Large intestine (tissue), 3 donors: ENCODE measurements around the gene CDC123. TPM values are rescaled to one million over a fixed set of nuclear protein-coding genes. Genes with fewer than 3 reads are reported as not detected.
A peak's percentile ranks its signal among the peaks of the same experiment; 100 is the strongest.
"Not testable (repeated sequence)": the region's sequence is repeated elsewhere in the genome, so short reads cannot be mapped to it uniquely, and the experiment has no call there.

Experiments used
- DNase-seq, 2 donors: peaks; one replicate each; pipeline versions ENCODE4 v3.0.0 to v3.0.0-alpha.2; 2013
- H3K27ac ChIP-seq: one replicate; pipeline ENCODE4 v1.5.1; 2013; ENCODE audit warnings: low read length
- H3K27me3 ChIP-seq: 2 replicates; pipeline ENCODE4 v1.6.1; 2013; ENCODE audit warnings: low read length; ENCODE audit not compliant: control insufficient read depth, insufficient read depth
- H3K36me3 ChIP-seq: 2 replicates; pipeline ENCODE4 v1.6.1; 2013; ENCODE audit warnings: low read length; ENCODE audit not compliant: control insufficient read depth, insufficient read depth
- H3K4me1 ChIP-seq: one replicate; pipeline ENCODE4 v1.6.1; 2013; ENCODE audit warnings: low read length; ENCODE audit not compliant: control insufficient read depth, insufficient read depth
- H3K4me3 ChIP-seq: one replicate; pipeline ENCODE4 v1.5.1; 2013; ENCODE audit warnings: low read length
- H3K9me3 ChIP-seq: one replicate; pipeline ENCODE4 v1.6.1; 2013; ENCODE audit warnings: mild to moderate bottlenecking, low read depth, low read length, moderate library complexity; ENCODE audit not compliant: control insufficient read depth
- WGBS: methylation state at CpG from one replicate; pipeline ENCODE4 v1.1.5; 2013; ENCODE audit warnings: low lambda C conversion rate; ENCODE audit not compliant: insufficient coverage; 5-methylcytosine and 5-hydroxymethylcytosine counted together
- polyA plus RNA-seq: library from polyadenylated mRNA; unstranded; fragments of 120-200 nt; gene quantifications from one replicate; pipeline ENCODE4 v1.2.1, GENCODE V29; 2013

CDC123 gene
- polyA plus RNA-seq, 1 donor = 52.3 TPM

- H3K27me3 ChIP-seq = not testable (repeated sequence)
- H3K36me3 ChIP-seq = peaks cover 27% of the 10 kb centered on the region
- WGBS = no CpG with 5 or more reads among the region's 5 CpGs
Observed at GRCh38 chr10:12250702-12251101, 54.7 kb downstream of the CDC123 start.

GRCh38 chr10:12251581-12251980 is 55.6 kb downstream of the CDC123 start:
- Histone ChIP-seq H3K9me3 (no peaks in the 10 kb centered on the region), H3K4me1 (no peaks in the 10 kb centered on the region), H3K27me3 (no peaks in the 10 kb centered on the region), H3K36me3 (peaks cover 21% of the 10 kb centered on the region), H3K4me3 (no peak overlapping the region), H3K27ac (no peak overlapping the region)
- no CpG with 5 or more reads among the region's 5 CpGs for WGBS
- DNase-seq = no peak

More at GRCh38 chr10:12250702-12251101, 54.7 kb downstream of the CDC123 start:
- H3K27ac ChIP-seq, H3K4me3 ChIP-seq, H3K9me3 ChIP-seq, H3K4me1 ChIP-seq, DNase-seq: not testable (repeated sequence)

GRCh38 chr10:12252882-12253546 is 57.0 kb downstream of the CDC123 start:
- no peak overlapping the region for H3K27ac ChIP-seq
- H3K36me3 ChIP-seq = peaks cover 12% of the 10 kb centered on the region
- no peaks in the 10 kb centered on the region for H3K4me1 ChIP-seq
- no peak for DNase-seq
- WGBS = no CpG with 5 or more reads among the region's 13 CpGs
- H3K4me3 ChIP-seq = no peak overlapping the region
- H3K27me3 ChIP-seq = no peaks in the 10 kb centered on the region
- no peaks in the 10 kb centered on the region for H3K9me3 ChIP-seq

DNA sequence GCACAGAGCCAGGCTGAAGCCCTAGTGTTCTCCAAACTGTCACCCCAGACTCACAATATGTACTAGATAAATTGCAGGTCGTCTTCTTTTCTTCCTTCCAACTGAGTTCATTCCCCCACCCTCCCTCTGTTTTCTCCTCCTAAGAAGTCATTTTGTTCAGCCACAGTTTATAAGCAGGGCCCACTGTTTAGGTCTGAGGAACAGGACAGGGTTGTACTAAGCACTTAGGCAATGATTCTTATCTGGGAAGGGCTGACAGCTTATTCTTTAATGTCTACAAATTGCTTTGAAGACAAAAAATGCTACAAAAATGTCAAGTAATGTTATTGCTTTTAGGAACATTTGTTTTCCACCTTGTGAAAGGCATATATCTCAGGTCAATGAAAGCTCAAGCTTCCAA is 59.1 kb downstream of the CDC123 start:
- no peaks in the 10 kb centered on the region for H3K4me1 ChIP-seq
- DNase-seq = no peak
- no peak overlapping the region for H3K27ac ChIP-seq
- no peak overlapping the region for H3K4me3 ChIP-seq
- H3K36me3 ChIP-seq = peaks cover 8% of the 10 kb centered on the region
- H3K27me3 ChIP-seq = no peaks in the 10 kb centered on the region
- no CpG with 5 or more reads among the region's 1 CpG for WGBS
- H3K9me3 ChIP-seq = no peaks in the 10 kb centered on the region

DNA sequence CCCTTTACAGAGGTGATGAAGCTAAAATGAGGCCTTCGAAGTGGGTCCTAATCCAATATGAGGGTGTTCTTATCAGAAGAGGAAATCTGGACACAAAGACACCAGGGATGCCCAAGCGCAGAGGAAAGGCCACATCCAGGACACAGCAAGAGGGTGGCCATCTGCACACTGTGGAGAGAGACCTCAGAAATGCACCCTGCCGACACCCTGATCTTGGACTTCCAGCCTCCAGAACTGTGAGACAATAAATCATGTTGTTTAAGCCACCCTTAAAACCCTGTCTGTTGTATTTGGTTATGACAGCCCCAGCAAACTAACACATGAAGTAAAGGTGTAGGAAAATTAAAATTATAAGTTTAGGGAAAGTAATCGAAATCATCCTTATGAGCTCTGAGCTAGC is 64.0 kb downstream of the CDC123 start:
- Histone ChIP-seq H3K27me3 (no peaks in the 10 kb centered on the region), H3K36me3 (no peaks in the 10 kb centered on the region), H3K9me3 (no peaks in the 10 kb centered on the region), H3K4me3 (no peak overlapping the region), H3K27ac (no peak overlapping the region), H3K4me1 (peaks cover 4% of the 10 kb centered on the region)
- WGBS = no CpG with 5 or more reads among the region's 4 CpGs
- DNase-seq = no peak

- Histone ChIP-seq H3K27ac (no peak overlapping the region), H3K36me3 (no peaks in the 10 kb centered on the region), H3K27me3 (no peaks in the 10 kb centered on the region), H3K4me1 (peaks cover 16% of the 10 kb centered on the region), H3K9me3 (no peaks in the 10 kb centered on the region), H3K4me3 (no peak overlapping the region)
- peak in 1 of 2 donors; percentile 24 for DNase-seq
- 40% methylated on average over 1 of the region's 3 CpGs for WGBS
Observed at GRCh38 chr10:12262278-12262981, 66.4 kb downstream of the CDC123 start.

DNA sequence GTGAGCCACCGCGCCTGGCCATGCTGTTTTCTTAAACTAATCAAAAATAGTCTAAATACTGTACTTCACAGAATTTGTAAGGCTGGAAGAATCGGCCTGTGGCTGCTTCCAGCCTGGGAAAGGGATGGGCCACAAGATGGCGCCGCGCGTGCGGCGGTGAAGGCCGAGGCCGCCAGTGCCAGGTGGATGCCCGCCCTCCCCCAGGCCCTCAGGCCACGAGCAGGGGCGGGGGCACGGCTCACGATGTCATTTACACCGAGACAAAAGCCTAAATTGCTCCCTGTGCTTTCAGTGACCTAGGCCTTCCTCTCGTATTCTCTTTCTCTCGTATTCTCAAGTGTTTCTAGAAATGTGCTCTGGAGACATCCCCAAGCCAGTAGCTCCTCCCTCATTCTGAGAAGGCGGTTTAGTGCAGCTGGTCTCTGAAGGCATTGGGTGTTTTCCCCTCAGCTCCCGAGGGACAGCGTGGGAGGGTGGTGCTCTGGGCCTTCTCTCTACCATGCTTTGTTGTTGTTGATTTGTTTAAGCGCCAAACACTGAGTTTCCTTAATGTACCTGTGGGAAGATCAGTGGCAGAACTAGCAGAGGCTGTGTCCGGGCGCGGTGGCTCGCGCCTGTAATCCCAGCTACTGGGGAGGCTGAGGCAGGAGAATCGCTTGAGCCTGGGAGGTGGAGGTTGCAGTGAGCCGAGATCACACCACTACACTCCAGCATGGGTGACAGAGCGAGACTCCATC is 68.4 kb downstream of the CDC123 start:
- Histone ChIP-seq H3K27me3 (no peaks in the 10 kb centered on the region), H3K9me3 (no peaks in the 10 kb centered on the region), H3K27ac (peak overlapping the region; percentile 39), H3K4me3 (peak overlapping the region; percentile 38), H3K36me3 (no peaks in the 10 kb centered on the region), H3K4me1 (peaks cover 16% of the 10 kb centered on the region)
- DNase-seq = peak; percentile 71 to 85
- WGBS = no CpG with 5 or more reads among the region's 31 CpGs

DNA sequence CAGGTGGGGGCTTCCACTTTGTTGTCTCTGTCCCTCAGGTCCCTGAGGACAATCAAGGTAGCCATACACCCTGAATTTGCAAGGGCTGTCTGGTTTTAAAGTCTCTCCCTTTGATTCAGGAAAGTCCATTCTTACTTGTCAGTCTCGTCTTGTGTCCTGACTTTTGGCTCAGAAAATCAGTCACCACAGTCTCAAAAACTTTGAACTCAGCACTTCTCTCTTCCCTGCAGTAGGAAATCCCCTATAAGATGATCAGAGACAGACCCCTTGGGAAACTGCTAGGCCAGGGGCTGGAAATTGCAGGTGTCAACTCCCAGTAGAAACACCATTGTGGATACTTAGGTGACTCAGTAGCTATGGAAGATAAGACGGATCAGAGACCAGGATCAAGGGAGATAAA is 73.1 kb downstream of the CDC123 start:
- Histone ChIP-seq H3K27me3 (no peaks in the 10 kb centered on the region), H3K4me3 (no peak overlapping the region), H3K9me3 (no peaks in the 10 kb centered on the region), H3K36me3 (no peaks in the 10 kb centered on the region), H3K27ac (no peak overlapping the region), H3K4me1 (peaks cover 16% of the 10 kb centered on the region)
- WGBS = 83% methylated on average over 1 of the region's 2 CpGs
- DNase-seq = no peak

DNA sequence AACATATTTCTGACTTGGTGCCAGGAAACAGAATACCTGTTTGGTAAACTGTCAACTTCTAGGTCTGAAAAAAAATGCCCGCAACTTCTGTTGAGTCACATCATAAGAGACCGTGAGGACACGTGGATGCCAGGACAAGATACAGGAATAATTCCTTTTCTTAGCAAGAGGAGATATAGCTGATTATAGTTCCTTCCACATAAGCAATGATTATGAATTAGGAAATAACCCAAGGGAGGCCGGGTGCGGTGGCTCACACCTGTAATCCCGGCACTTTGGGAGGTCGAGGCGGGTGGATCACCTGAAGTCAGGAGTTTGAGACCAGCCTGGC is 75.2 kb downstream of the CDC123 start:
- no peak overlapping the region for H3K27ac ChIP-seq
- H3K4me3 ChIP-seq = no peak overlapping the region
- DNase-seq = no peak
- H3K4me1 ChIP-seq = peaks cover 3% of the 10 kb centered on the region
- no peaks in the 10 kb centered on the region for H3K27me3 ChIP-seq
- H3K9me3 ChIP-seq = no peaks in the 10 kb centered on the region
- H3K36me3 ChIP-seq = no peaks in the 10 kb centered on the region
- no CpG with 5 or more reads among the region's 8 CpGs for WGBS

- H3K4me1 ChIP-seq, H3K27me3 ChIP-seq, H3K27ac ChIP-seq, H3K9me3 ChIP-seq, H3K4me3 ChIP-seq, H3K36me3 ChIP-seq, DNase-seq: not testable (repeated sequence)
- WGBS = no CpG with 5 or more reads among the region's 7 CpGs
Observed at GRCh38 chr10:12277862-12278261, 81.9 kb downstream of the CDC123 start.
